ENCODE data around the gene DISP1.
A peak's percentile ranks its signal among the peaks of the same experiment; 100 is the strongest.

The DISP1 gene

GRCh38 chr1:222813866-222814535 lies 838 bp upstream of the DISP1 start:
- H3K36me3 ChIP-seq (replicated peaks) = no peaks in the 10 kb centered on the region
- H3K4me3 ChIP-seq = no peak overlapping the region
- peaks cover 5% of the 10 kb centered on the region; the same call in 1 of the 2 replicates for H3K4me1 ChIP-seq
- H3K27me3 ChIP-seq (ENCODE audit: low read depth) = no peaks in the 10 kb centered on the region
- in situ Hi-C loops (cut with MboI; ENCODE audit: low sequenced_read_pairs) = no loop called here
- H3K9me3 ChIP-seq = no peaks in the 10 kb centered on the region
- no peak for DNase-seq (ENCODE audit: low spot score in 2 of 2)

GRCh38 chr1:222815440-222815765 lies 564 bp downstream of the DISP1 start:
- in situ Hi-C loops (cut with MboI; ENCODE audit: low sequenced_read_pairs) = no loop called here
- peak overlapping the region; percentile 89 for H3K4me3 ChIP-seq
- no peaks in the 10 kb centered on the region for H3K27me3 ChIP-seq (ENCODE audit: low read depth)
- H3K4me1 ChIP-seq = peaks cover 5% of the 10 kb centered on the region; the same call in 1 of the 2 replicates
- no peaks in the 10 kb centered on the region for H3K36me3 ChIP-seq (replicated peaks)
- H3K9me3 ChIP-seq = no peaks in the 10 kb centered on the region
- no peak for DNase-seq (ENCODE audit: low spot score in 2 of 2)

- Histone ChIP-seq H3K4me1 (peaks cover 5% of the 10 kb centered on the region; the same call in 1 of the 2 replicates), H3K27me3 (ENCODE audit: low read depth) (no peaks in the 10 kb centered on the region), H3K4me3 (no peak overlapping the region), H3K36me3 (replicated peaks) (no peaks in the 10 kb centered on the region), H3K9me3 (no peaks in the 10 kb centered on the region)
- in situ Hi-C loops (cut with MboI; ENCODE audit: low sequenced_read_pairs) = no loop called here
- no peak for DNase-seq (ENCODE audit: low spot score in 2 of 2)
Measured at GRCh38 chr1:222817529-222817928, 2.7 kb downstream of the DISP1 start.

GRCh38 chr1:222818171-222818570 lies 3.3 kb downstream of the DISP1 start:
- Histone ChIP-seq H3K27me3 (ENCODE audit: low read depth) (no peaks in the 10 kb centered on the region), H3K4me3 (no peak overlapping the region), H3K4me1 (peaks cover 5% of the 10 kb centered on the region; the same call in 1 of the 2 replicates), H3K9me3 (no peaks in the 10 kb centered on the region), H3K36me3 (replicated peaks) (no peaks in the 10 kb centered on the region)
- no peak for DNase-seq (ENCODE audit: low spot score in 2 of 2)
- in situ Hi-C loops (cut with MboI; ENCODE audit: low sequenced_read_pairs) = no loop called here

- Histone ChIP-seq H3K4me3 (no peak overlapping the region), H3K9me3 (no peaks in the 10 kb centered on the region), H3K27me3 (ENCODE audit: low read depth) (no peaks in the 10 kb centered on the region), H3K4me1 (peaks cover 10% of the 10 kb centered on the region; the same call in 1 of the 2 replicates), H3K36me3 (replicated peaks) (no peaks in the 10 kb centered on the region)
- in situ Hi-C loops (cut with MboI; ENCODE audit: low sequenced_read_pairs) = no loop called here
- no peak for DNase-seq (ENCODE audit: low spot score in 2 of 2)
Measured at GRCh38 chr1:222820171-222820712, 5.4 kb downstream of the DISP1 start.

- in situ Hi-C loops (cut with MboI; ENCODE audit: low sequenced_read_pairs) = no loop called here
Measured at GRCh38 chr1:222821239-222821638, 6.4 kb downstream of the DISP1 start.

GRCh38 chr1:222823695-222824094 lies 8.9 kb downstream of the DISP1 start:
- in situ Hi-C loops (cut with MboI; ENCODE audit: low sequenced_read_pairs) = no loop called here
- no peaks in the 10 kb centered on the region for H3K9me3 ChIP-seq
- no peaks in the 10 kb centered on the region for H3K36me3 ChIP-seq (replicated peaks)
- DNase-seq (ENCODE audit: low spot score in 2 of 2) = no peak
- no peak overlapping the region for H3K4me3 ChIP-seq
- no peaks in the 10 kb centered on the region for H3K27me3 ChIP-seq (ENCODE audit: low read depth)
- H3K4me1 ChIP-seq = peaks cover 10% of the 10 kb centered on the region

More at GRCh38 chr1:222821239-222821638, 6.4 kb downstream of the DISP1 start:
- Histone ChIP-seq H3K9me3 (no peaks in the 10 kb centered on the region), H3K27me3 (ENCODE audit: low read depth) (no peaks in the 10 kb centered on the region), H3K36me3 (replicated peaks) (no peaks in the 10 kb centered on the region), H3K4me1 (peaks cover 8% of the 10 kb centered on the region; the same call in 1 of the 2 replicates), H3K4me3 (no peak overlapping the region)
- DNase-seq (ENCODE audit: low spot score in 2 of 2) = no peak

GRCh38 chr1:222824641-222825040 lies 9.8 kb downstream of the DISP1 start:
- peaks cover 12% of the 10 kb centered on the region for H3K4me1 ChIP-seq
- in situ Hi-C loops (cut with MboI; ENCODE audit: low sequenced_read_pairs) = no loop called here
- H3K4me3 ChIP-seq = 0 out of 2 replicates have a peak overlapping the region, but pooled peaks have one; percentile 6
- no peaks in the 10 kb centered on the region for H3K36me3 ChIP-seq (replicated peaks)
- H3K9me3 ChIP-seq = no peaks in the 10 kb centered on the region
- H3K27me3 ChIP-seq (ENCODE audit: low read depth) = no peaks in the 10 kb centered on the region
- peak in 1 of 2 experiments; percentile 35 for DNase-seq (ENCODE audit: low spot score in 2 of 2)

- no peaks in the 10 kb centered on the region for H3K36me3 ChIP-seq (replicated peaks)
- in situ Hi-C loops (cut with MboI; ENCODE audit: low sequenced_read_pairs) = no loop called here
- H3K4me3 ChIP-seq = no peak overlapping the region
- peak in 1 of 2 experiments; percentile 30 for DNase-seq (ENCODE audit: low spot score in 2 of 2)
- no peaks in the 10 kb centered on the region for H3K27me3 ChIP-seq (ENCODE audit: low read depth)
- H3K4me1 ChIP-seq = peaks cover 15% of the 10 kb centered on the region
- no peaks in the 10 kb centered on the region for H3K9me3 ChIP-seq
Measured at GRCh38 chr1:222828939-222829338, 14.1 kb downstream of the DISP1 start.

- no peak for DNase-seq (ENCODE audit: low spot score in 2 of 2)
- Histone ChIP-seq H3K4me3 (no peak overlapping the region), H3K9me3 (no peaks in the 10 kb centered on the region), H3K4me1 (peaks cover 11% of the 10 kb centered on the region), H3K27me3 (ENCODE audit: low read depth) (no peaks in the 10 kb centered on the region), H3K36me3 (replicated peaks) (no peaks in the 10 kb centered on the region)
- in situ Hi-C loops (cut with MboI; ENCODE audit: low sequenced_read_pairs) = no loop called here
Measured at GRCh38 chr1:222829868-222830267, 15.0 kb downstream of the DISP1 start.

- Histone ChIP-seq H3K9me3 (no peaks in the 10 kb centered on the region), H3K36me3 (replicated peaks) (no peaks in the 10 kb centered on the region), H3K4me3 (no peak overlapping the region), H3K27me3 (ENCODE audit: low read depth) (no peaks in the 10 kb centered on the region), H3K4me1 (peaks cover 6% of the 10 kb centered on the region; the same call in 1 of the 2 replicates)
- DNase-seq (ENCODE audit: low spot score in 2 of 2) = no peak
- in situ Hi-C loops (cut with MboI; ENCODE audit: low sequenced_read_pairs) = no loop called here
Measured at GRCh38 chr1:222833356-222833876, 18.6 kb downstream of the DISP1 start.

- Histone ChIP-seq H3K36me3 (replicated peaks) (no peaks in the 10 kb centered on the region), H3K4me1 (peaks cover 12% of the 10 kb centered on the region; the same call in 1 of the 2 replicates), H3K4me3 (no peak overlapping the region), H3K27me3 (ENCODE audit: low read depth) (no peaks in the 10 kb centered on the region), H3K9me3 (no peaks in the 10 kb centered on the region)
- no peak for DNase-seq (ENCODE audit: low spot score in 2 of 2)
- in situ Hi-C loops (cut with MboI; ENCODE audit: low sequenced_read_pairs) = no loop called here
Measured at GRCh38 chr1:222843469-222844410, 28.9 kb downstream of the DISP1 start.

GRCh38 chr1:222844411-222844779 lies 29.6 kb downstream of the DISP1 start:
- DNase-seq (ENCODE audit: low spot score in 2 of 2) = no peak
- Histone ChIP-seq H3K4me1 (peaks cover 12% of the 10 kb centered on the region; the same call in 1 of the 2 replicates), H3K36me3 (replicated peaks) (no peaks in the 10 kb centered on the region), H3K4me3 (no peak overlapping the region), H3K27me3 (ENCODE audit: low read depth) (no peaks in the 10 kb centered on the region), H3K9me3 (no peaks in the 10 kb centered on the region)
- in situ Hi-C loops (cut with MboI; ENCODE audit: low sequenced_read_pairs) = no loop called here
